ENCODE data around the gene MPP3. TPM values are rescaled to one million over a fixed set of nuclear protein-coding genes. Genes with fewer than 3 reads are reported as not detected.

MPP3 gene
- total and polyA plus RNA-seq, 10 of the 15 experiments (the other 5 are each of a cell fraction or from before 2014, with no cell fraction given) = not detected

DNA sequence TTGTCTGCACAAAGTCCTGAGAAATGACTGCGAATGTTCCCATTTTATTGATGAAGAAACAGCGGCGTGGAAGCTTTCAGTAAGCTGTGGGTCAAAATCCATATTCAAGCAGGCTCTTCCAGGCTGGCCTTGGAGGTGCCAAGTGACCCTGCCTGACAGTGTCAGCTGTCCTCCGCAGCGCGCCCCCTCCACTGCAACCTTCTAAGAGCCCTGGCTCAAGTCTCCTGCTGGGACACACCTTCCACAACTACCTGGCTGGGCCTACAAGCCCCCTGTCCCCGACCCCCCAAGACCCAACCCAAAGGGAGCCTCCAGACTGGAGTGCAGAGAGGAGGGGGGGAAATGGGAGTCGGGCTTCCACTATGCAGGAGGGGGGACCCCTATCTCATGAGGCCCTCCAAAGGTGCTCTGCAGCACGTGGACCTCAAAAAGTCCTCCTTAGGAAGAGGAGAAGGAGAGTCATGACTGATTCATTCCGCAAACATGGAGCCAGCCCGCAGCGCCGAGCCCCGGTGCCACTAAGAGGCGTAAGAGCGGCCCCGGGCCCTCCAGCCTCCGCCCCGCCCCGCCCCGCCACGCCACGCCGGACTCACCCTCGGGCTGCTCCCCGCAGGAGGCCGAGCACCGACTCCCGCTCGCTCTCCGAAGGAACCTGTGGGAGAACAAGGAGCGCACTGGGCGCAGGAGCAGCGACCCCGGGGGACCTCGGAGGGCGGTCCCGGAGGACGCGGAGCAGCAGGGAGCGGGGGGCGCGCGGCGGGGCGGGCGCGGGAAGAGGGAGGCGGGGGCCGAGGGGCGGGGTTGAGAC lies 574 bp downstream of the MPP3 start:
- Histone ChIP-seq H3K9me3 (replicated peaks; ENCODE audit: control insufficient read depth, insufficient read depth, low read length) (no peaks in the 10 kb centered on the region), H3K9ac (ENCODE audit: control insufficient read depth, insufficient read depth, low read length) (no peak overlapping the region), H3K4me2 (ENCODE audit: control insufficient read depth, insufficient read depth) (no peak overlapping the region), H2AFZ (ENCODE audit: control insufficient read depth, low read depth, low read length) (no peak overlapping the region), H3K27me3 (replicated peaks in 1 of 2; ENCODE audit: control insufficient read depth in 2 of 2, insufficient read depth in 2 of 2, low read length in 1 of 2) (peaks cover 11% of the 10 kb centered on the region in 2 experiments), H3K79me2 (ENCODE audit: control insufficient read depth, insufficient read depth, low read length) (no peaks in the 10 kb centered on the region), H3K27ac (ENCODE audit: control insufficient read depth, insufficient read depth) (no peak overlapping the region), H3K4me3 (no peak overlapping the region), H3K4me1 (ENCODE audit: control insufficient read depth, insufficient read depth, low read length) (no peaks in the 10 kb centered on the region), H4K20me1 (ENCODE audit: control insufficient read depth, insufficient read depth) (no peaks in the 10 kb centered on the region), H3K36me3 (ENCODE audit: control insufficient read depth in 2 of 2, insufficient read depth in 2 of 2, low read length in 1 of 2) (no peaks in the 10 kb centered on the region)
- intact Hi-C loops (cut with micrococcal nuclease; ENCODE audit: unreplicated experiment) (no loop called here), in situ Hi-C loops (cut with MboI) (no loop called here)
- ChIA-PET CTCF (interaction anchor here (0.9 kb wide), 1 partner anchor 48 kb away, joined by 5 read pairs; no protein-coding TSS in a partner anchor), SMC1A (ENCODE audit: uncharacterized antibody, unreplicated experiment) (no interaction called here), RAD21 (ENCODE audit: unreplicated experiment) (no interaction called here), POLR2A (no interaction called here)
- ATAC-seq (no peak), DNase-seq (ENCODE audit: low read depth, low spot score) (no peak), FAIRE-seq (no peak)
- 30% methylated on average over 30 of the region's 51 CpGs for WGBS (ENCODE audit: insufficient coverage, insufficient replicate concordance, low lambda C conversion rate, missing lambda C conversion rate)
- BruUV-seq (replicated peaks) = no TSS peak
- TF ChIP-seq NFIC (IDR thresholded peaks at IDR 0.05; ENCODE audit: low read depth, low read length) (no peak), SRF (IDR thresholded peaks at IDR 0.05; ENCODE audit: low read depth in 2 of 2, low read length in 2 of 2) (no peak), POLR2A (IDR thresholded peaks at IDR 0.05; ENCODE audit: low read depth, low read length) (no peak), SREBF2 (IDR thresholded peaks at IDR 0.05; ENCODE audit: low read length) (no peak), ZBED1 (IDR thresholded peaks at IDR 0.05; ENCODE audit: borderline replicate concordance) (no peak), DPF2 (IDR thresholded peaks at IDR 0.05) (no peak)
- TF ChIP-seq, protein P1, sequence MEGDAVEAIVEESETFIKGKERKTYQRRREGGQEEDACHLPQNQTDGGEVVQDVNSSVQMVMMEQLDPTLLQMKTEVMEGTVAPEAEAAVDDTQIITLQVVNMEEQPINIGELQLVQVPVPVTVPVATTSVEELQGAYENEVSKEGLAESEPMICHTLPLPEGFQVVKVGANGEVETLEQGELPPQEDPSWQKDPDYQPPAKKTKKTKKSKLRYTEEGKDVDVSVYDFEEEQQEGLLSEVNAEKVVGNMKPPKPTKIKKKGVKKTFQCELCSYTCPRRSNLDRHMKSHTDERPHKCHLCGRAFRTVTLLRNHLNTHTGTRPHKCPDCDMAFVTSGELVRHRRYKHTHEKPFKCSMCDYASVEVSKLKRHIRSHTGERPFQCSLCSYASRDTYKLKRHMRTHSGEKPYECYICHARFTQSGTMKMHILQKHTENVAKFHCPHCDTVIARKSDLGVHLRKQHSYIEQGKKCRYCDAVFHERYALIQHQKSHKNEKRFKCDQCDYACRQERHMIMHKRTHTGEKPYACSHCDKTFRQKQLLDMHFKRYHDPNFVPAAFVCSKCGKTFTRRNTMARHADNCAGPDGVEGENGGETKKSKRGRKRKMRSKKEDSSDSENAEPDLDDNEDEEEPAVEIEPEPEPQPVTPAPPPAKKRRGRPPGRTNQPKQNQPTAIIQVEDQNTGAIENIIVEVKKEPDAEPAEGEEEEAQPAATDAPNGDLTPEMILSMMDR (IDR thresholded peaks at IDR 0.05 in 2 of 3, conservative IDR thresholded peaks at IDR 0.05 in 1 of 3; ENCODE audit: control insufficient read depth in 2 of 3, extremely low read depth in 1 of 3, insufficient read depth in 1 of 3, low read depth in 3 of 3, low read length in 3 of 3) = no peak
- TF ChIP-seq, protein P2, sequence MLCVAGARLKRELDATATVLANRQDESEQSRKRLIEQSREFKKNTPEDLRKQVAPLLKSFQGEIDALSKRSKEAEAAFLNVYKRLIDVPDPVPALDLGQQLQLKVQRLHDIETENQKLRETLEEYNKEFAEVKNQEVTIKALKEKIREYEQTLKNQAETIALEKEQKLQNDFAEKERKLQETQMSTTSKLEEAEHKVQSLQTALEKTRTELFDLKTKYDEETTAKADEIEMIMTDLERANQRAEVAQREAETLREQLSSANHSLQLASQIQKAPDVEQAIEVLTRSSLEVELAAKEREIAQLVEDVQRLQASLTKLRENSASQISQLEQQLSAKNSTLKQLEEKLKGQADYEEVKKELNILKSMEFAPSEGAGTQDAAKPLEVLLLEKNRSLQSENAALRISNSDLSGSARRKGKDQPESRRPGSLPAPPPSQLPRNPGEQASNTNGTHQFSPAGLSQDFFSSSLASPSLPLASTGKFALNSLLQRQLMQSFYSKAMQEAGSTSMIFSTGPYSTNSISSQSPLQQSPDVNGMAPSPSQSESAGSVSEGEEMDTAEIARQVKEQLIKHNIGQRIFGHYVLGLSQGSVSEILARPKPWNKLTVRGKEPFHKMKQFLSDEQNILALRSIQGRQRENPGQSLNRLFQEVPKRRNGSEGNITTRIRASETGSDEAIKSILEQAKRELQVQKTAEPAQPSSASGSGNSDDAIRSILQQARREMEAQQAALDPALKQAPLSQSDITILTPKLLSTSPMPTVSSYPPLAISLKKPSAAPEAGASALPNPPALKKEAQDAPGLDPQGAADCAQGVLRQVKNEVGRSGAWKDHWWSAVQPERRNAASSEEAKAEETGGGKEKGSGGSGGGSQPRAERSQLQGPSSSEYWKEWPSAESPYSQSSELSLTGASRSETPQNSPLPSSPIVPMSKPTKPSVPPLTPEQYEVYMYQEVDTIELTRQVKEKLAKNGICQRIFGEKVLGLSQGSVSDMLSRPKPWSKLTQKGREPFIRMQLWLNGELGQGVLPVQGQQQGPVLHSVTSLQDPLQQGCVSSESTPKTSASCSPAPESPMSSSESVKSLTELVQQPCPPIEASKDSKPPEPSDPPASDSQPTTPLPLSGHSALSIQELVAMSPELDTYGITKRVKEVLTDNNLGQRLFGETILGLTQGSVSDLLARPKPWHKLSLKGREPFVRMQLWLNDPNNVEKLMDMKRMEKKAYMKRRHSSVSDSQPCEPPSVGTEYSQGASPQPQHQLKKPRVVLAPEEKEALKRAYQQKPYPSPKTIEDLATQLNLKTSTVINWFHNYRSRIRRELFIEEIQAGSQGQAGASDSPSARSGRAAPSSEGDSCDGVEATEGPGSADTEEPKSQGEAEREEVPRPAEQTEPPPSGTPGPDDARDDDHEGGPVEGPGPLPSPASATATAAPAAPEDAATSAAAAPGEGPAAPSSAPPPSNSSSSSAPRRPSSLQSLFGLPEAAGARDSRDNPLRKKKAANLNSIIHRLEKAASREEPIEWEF (IDR thresholded peaks at IDR 0.05; ENCODE audit: insufficient replicate concordance, low read depth, low read length) = no peak
- TF ChIP-seq, protein P3, sequence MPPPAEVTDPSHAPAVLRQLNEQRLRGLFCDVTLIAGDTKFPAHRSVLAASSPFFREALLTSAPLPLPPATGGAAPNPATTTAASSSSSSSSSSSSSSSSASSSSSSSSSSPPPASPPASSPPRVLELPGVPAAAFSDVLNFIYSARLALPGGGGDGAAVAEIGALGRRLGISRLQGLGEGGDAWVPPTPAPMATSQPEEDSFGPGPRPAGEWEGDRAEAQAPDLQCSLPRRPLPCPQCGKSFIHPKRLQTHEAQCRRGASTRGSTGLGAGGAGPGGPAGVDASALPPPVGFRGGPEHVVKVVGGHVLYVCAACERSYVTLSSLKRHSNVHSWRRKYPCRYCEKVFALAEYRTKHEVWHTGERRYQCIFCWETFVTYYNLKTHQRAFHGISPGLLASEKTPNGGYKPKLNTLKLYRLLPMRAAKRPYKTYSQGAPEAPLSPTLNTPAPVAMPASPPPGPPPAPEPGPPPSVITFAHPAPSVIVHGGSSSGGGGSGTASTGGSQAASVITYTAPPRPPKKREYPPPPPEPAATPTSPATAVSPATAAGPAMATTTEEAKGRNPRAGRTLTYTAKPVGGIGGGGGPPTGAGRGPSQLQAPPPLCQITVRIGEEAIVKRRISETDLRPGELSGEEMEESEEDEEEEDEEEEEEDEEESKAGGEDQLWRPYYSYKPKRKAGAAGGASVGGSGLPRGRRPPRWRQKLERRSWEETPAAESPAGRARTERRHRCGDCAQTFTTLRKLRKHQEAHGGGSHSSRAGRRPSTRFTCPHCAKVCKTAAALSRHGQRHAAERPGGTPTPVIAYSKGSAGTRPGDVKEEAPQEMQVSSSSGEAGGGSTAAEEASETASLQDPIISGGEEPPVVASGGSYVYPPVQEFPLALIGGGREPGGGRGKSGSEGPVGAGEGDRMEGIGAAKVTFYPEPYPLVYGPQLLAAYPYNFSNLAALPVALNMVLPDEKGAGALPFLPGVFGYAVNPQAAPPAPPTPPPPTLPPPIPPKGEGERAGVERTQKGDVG (CRISPR knock-in tag; IDR thresholded peaks at IDR 0.05) = no peak

All from GM12878 (cell line).